ENCODE results near the gene WDR4.
A peak's percentile ranks its signal among the peaks of the same experiment; 100 is the strongest.

Gene WDR4

DNA sequence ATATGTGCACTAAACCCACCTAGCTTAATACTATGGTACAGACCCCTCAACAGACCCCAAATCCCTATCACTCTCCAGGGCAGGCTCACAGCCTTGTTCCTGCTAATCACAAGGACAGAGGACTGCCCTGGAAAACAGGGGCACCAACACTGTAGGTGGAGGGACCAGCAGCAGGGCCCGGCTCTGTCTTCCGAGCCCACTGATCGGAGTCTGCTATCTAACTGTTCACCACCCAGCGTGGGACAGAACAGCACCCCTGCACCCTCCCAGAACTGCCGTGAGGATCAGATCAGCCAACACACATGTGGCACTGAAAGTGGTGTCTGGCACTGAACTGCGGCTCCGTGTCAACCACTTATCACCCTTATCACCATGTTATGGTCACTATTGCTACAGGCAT, 6.2 kb downstream of the WDR4 start:
- DNase-seq, result no peak

GRCh38 chr21:42868196-42868595, 11.1 kb downstream of the WDR4 start:
- DNase-seq, result no peak

DNA sequence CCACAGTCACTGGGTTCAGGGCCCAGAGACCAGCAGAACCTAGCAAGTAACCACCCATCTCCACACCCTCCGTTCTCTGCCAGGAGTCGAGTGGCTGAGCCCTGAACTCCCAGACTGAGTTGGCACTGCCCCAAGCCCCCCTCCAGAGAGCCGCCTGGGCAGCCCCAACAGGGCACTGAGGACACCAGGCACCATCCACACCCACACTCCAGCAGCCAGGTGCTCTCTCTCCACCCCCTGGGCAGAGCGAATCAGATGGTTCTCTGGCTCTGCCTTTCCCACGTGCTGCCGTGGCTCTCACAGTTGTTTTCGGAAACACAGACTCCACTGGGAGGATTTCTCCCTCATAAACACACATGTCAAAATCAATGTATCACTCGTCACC, 13.6 kb downstream of the WDR4 start:
- peak; percentile 36 for DNase-seq

- no peak for DNase-seq
Observed at GRCh38 chr21:42864815-42865775, 14.2 kb downstream of the WDR4 start.

DNA sequence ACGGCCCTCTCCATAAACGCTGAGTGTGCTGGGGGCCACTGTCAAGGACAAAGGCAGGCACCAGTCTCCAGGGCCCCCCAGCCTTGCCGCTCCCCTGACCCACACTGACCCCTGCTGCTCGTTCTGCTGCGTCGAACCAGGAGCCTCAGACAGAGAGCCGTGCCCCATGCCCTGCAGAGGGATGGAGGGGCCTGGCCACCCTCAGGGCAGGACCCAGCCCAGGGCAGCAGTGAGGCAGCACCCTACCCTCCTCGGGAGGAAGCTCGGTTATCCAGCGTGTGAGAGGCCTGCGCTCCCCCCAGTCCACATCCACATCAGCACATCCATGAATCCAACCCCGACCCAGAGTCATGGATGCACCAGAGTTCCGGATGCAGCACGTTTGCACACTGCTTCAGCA, 15.1 kb downstream of the WDR4 start:
- no peak for DNase-seq

DNA sequence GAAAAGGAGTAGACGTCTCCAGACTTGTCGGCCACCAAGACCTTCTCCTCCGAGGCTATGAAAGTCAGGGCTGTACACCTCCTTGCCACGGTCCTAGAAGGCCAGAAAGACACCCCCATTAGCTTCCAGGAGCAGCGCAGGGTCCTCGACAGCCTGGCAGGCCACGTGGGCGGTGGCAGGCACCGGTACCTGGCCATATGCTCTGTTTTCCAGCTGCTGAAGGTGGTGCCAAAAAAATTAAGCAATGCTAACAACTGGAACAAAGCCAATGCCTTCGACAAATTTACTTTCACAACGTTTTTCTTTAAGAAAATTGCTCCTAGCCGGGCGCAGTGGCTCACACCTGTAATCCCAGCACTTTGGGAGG, 15.9 kb downstream of the WDR4 start:
- DNase-seq, result no peak

DNA sequence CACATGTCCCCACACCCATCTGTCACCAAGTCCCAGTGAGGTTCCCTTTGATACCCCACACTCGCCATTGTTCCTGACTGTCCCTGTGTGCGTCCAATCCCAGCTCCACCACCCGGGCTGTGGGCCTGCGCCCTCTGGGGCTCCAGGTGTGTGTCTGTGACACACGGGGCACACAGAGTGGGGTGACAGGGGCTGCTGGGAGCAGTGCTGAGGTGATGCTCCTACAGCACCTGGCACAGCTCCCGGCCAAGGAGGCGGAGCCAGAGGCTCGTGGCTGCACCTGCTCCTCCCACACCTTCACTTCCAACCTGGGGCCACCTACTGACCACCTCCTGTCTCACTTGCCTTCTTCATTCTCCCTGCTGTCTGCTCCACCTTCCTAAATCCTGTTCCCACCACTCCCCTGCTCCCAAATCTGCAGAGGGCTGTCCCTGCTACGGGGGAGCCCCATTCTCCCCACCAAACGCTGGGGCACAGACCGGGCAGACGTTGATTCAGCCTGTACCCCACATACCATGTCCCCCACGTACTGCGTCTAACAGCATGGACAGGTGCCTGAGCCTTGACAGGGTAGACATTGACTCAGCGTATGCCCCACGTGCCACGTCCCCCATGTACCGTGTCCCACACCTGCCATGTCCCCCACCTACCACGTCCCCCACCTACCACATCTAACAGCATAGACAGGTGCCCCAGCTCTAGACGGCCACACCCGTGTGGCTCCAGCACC, 16.4 kb downstream of the WDR4 start:
- DNase-seq, result no peak

- DNase-seq, result no peak
Observed at GRCh38 chr21:42861848-42862400, 17.4 kb downstream of the WDR4 start.

GRCh38 chr21:42861311-42861847, 18.0 kb downstream of the WDR4 start:
- no peak for DNase-seq

- no peak for DNase-seq
Observed at GRCh38 chr21:42860345-42860744, 19.0 kb downstream of the WDR4 start.

DNA sequence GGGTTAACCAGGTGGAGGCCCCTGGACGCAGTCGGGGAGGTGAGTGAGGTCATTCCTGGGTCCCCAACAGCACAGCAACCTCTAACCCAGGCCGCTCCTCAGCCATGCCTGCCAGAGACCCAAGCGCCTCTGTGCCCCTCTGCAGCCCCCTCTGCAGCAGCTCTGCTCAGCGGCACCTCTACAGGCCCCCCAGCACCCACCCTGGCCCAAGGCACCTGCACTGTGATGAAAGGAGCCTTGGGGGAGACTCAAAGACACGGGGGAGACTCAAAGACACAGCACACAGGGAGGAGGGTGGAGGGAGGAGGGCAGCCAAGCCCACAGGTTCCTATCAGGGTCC, 19.5 kb downstream of the WDR4 start:
- DNase-seq, result no peak

- DNase-seq, result no peak
Observed at GRCh38 chr21:42858957-42859890, 20.1 kb downstream of the WDR4 start.

- DNase-seq, result no peak
Observed at GRCh38 chr21:42858185-42858847, 21.0 kb downstream of the WDR4 start.

DNA sequence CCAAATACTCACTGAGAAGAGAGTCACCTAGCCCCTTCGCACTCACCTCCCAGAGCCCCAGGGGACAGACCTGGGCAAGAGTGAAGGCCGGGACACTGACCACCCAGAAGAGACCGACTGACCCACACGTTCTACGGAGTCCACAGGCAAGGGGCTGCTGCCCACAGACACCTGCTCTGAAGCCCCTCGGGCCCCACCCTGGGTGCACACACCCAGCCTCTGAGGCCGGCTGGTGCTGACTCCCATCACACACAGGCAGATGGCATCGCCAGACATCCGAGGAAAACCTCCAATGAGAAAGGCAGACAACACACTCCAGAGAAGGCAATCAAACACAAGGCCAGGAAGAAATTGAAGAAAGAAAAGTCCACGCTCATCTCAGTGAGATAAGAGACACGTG, 22.1 kb downstream of the WDR4 start:
- DNase-seq, result no peak

GRCh38 chr21:42855937-42856335, 23.4 kb downstream of the WDR4 start:
- DNase-seq, result no peak

DNA sequence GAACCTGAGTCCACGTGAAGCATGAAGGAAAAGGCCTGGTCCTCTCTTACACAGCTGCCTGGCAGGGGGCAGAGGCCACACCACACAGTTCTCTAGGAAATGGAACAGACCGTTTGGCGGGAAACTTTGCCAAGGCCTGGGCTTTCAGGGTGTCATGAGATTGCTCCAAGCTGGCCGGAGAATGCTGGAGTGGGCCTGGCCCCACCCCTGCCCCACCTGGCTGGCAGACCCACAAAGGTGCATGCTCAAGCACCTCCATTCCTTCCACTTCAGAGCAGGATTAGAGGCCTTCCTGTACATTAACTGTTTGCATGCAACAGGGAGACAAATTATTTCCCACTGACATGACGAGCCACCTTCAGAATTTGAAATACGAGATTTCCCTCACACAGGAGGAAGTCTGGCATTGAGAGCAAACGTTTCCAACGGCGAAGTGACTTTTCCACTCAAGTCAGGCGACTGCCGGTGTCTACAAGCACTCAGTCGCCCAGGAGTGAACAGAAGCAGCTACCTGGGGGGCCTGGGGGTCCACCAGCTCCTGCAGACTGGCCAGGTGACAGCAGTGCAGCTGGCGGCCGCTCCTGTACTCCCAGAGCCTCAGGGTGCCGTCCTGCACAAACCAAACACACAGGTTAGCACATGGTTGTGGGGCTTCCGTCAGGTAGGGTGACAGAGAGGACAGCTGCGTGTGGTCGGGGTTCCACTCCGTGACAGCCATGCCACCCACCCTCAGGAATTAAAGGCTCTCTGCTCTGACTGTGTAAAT, 24.0 kb downstream of the WDR4 start:
- no peak for DNase-seq

GRCh38 chr21:42854246-42855010, 24.9 kb downstream of the WDR4 start:
- DNase-seq, result no peak

GRCh38 chr21:42853621-42854020, 25.7 kb downstream of the WDR4 start:
- DNase-seq, result no peak

- no peak for DNase-seq
Observed at GRCh38 chr21:42852925-42853570, 26.3 kb downstream of the WDR4 start.
